Stimulated activated CD4-positive, alpha-beta T cell treated with anti-CD3 and anti-CD28 coated beads, Interleukin-4, amount 100 ng/mL, for 24 hours (primary cell): ENCODE measurements around the gene OXTR.

Experiments
- DNase-seq: peaks from one replicate; pipeline ENCODE4 v3.0.0-alpha.2; 2020

The OXTR gene

GRCh38 chr3:8767256-8767666 is 2.2 kb downstream of the OXTR start:
- DNase-seq = no peak

- DNase-seq = no peak
These were observed 3.3 kb downstream of the OXTR start for GRCh38 chr3:8766148-8766547.

- DNase-seq = no peak
These were observed 3.9 kb downstream of the OXTR start for GRCh38 chr3:8765528-8765927.

- DNase-seq = no peak
These were observed 4.9 kb downstream of the OXTR start for GRCh38 chr3:8764528-8764927.

GRCh38 chr3:8762607-8763377 is 6.6 kb downstream of the OXTR start:
- no peak for DNase-seq

GRCh38 chr3:8761866-8762265 is 7.5 kb downstream of the OXTR start:
- DNase-seq = no peak

GRCh38 chr3:8760506-8760905 is 8.9 kb downstream of the OXTR start:
- DNase-seq = no peak

- no peak for DNase-seq
These were observed 9.3 kb downstream of the OXTR start for GRCh38 chr3:8760091-8760490.

GRCh38 chr3:8759038-8759707 is 10.2 kb downstream of the OXTR start:
- DNase-seq = no peak

GRCh38 chr3:8757551-8758518 is 11.6 kb downstream of the OXTR start:
- no peak for DNase-seq

- no peak for DNase-seq
These were observed 12.7 kb downstream of the OXTR start for GRCh38 chr3:8756671-8757070.

- no peak for DNase-seq
These were observed 13.7 kb downstream of the OXTR start for GRCh38 chr3:8755564-8756237.

- DNase-seq = no peak
These were observed 14.3 kb downstream of the OXTR start for GRCh38 chr3:8755097-8755496.

GRCh38 chr3:8752832-8753231 is 16.6 kb downstream of the OXTR start:
- no peak for DNase-seq

GRCh38 chr3:8749316-8749715 is 20.1 kb downstream of the OXTR start:
- no peak for DNase-seq

GRCh38 chr3:8746780-8747345 is 22.6 kb downstream of the OXTR start:
- no peak for DNase-seq

GRCh38 chr3:8745619-8746370 is 23.6 kb downstream of the OXTR start:
- DNase-seq = no peak

- DNase-seq = no peak
These were observed 25.5 kb downstream of the OXTR start for GRCh38 chr3:8743911-8744310.

GRCh38 chr3:8743021-8743601 is 26.3 kb downstream of the OXTR start:
- no peak for DNase-seq

GRCh38 chr3:8741581-8742261 is 27.7 kb downstream of the OXTR start:
- no peak for DNase-seq
